Panc1 (cell line): ENCODE results near the gene CNNM2. TPM values are rescaled to one million over a fixed set of nuclear protein-coding genes. Genes with fewer than 3 reads are reported as not detected.
"Not testable (repeated sequence)": the region's sequence is repeated elsewhere in the genome, so short reads cannot be mapped to it uniquely, and the experiment has no call there.

Experiments
- ATAC-seq: fragments of 200-7000 bp; cut with Tn5 transposase; 2 replicates; pipeline ENCODE4 v1.9.1; 2020; ENCODE audit warnings: mild to moderate bottlenecking, moderate library complexity
- BruUV-seq: library from RNA; stranded (reverse); fragments of 400-500 nt; replicated peaks from 2 replicates; lab custom pipeline; 2021; lab: Mats Ljungman, UMichigan
- CTCF ChIA-PET: fragments of 300-600 bp; sonication (Branson Sonifier 250); formaldehyde crosslinking; loops from one replicate; lab custom pipeline; 2022; ENCODE audit warnings: antibody characterized with exemption; lab: Charles Lee
- POLR2A ChIA-PET: fragments of 300-600 bp; sonication (Branson Sonifier 250); formaldehyde crosslinking; loops from one replicate; lab custom pipeline; 2022; ENCODE audit warnings: antibody characterized with exemption; lab: Charles Lee
- DNase-seq: peaks from one replicate; pipeline ENCODE4 v3.0.0-alpha.2; 2010; ENCODE audit warnings: low read depth, low spot score
- H3K27ac ChIP-seq: 2 replicates; pipeline ENCODE4 v1.5.1; 2011; ENCODE audit warnings: mild to moderate bottlenecking, low read length, inconsistent platforms
- H3K27me3 ChIP-seq: fragments of 200-500 bp; sonication (Bioruptor generic); 2 replicates; pipeline ENCODE4 v1.6.0; 2014; ENCODE audit warnings: low read length, inconsistent platforms; ENCODE audit not compliant: control insufficient read depth, insufficient read depth
- H3K36me3 ChIP-seq: fragments of 200-500 bp; sonication (Bioruptor generic); 2 replicates; pipeline ENCODE4 v1.5.1; 2014; ENCODE audit warnings: inconsistent platforms, mild to moderate bottlenecking, low read length, moderate library complexity; ENCODE audit not compliant: control insufficient read depth, insufficient read depth
- H3K4me1 ChIP-seq: 2 replicates; pipeline ENCODE4 v1.5.1; 2011; ENCODE audit warnings: inconsistent platforms, mild to moderate bottlenecking, low read length, moderate library complexity; ENCODE audit not compliant: control insufficient read depth, insufficient read depth
- H3K4me3 ChIP-seq, 2 experiments: 2 replicates each; pipeline ENCODE4 v1.5.1; 2011 to 2012; ENCODE audit warnings: low read depth in 2 of 2, low read length in 2 of 2, mild to moderate bottlenecking in 2 of 2, inconsistent platforms in 1 of 2, moderate library complexity in 1 of 2
- H3K9me3 ChIP-seq: fragments of 200-500 bp; sonication (Bioruptor generic); 2 replicates; pipeline ENCODE4 v1.5.1; 2014; ENCODE audit warnings: low read depth, mild to moderate bottlenecking, inconsistent platforms, low read length, moderate library complexity; ENCODE audit not compliant: control insufficient read depth, insufficient read depth
- CTCF ChIP-seq: fragments of 450-650 bp; IDR thresholded peaks from 2 replicates; pipeline ENCODE4 v1.5.1; 2017; ENCODE audit warnings: mild to moderate bottlenecking
- POLR2AphosphoS5 ChIP-seq: IDR thresholded peaks from 2 replicates; pipeline ENCODE4 v1.6.1; 2012; ENCODE audit warnings: mild to moderate bottlenecking, low read depth, low read length, moderate library complexity
- REST ChIP-seq, 2 experiments: IDR thresholded peaks; 2 replicates each; pipeline ENCODE4 v1.6.1; 2011 to 2012; ENCODE audit warnings: low read depth in 2 of 2, control low read depth in 1 of 2, low read length in 1 of 2, mild to moderate bottlenecking in 1 of 2, moderate library complexity in 1 of 2; ENCODE audit not compliant: insufficient read depth in 1 of 2
- SIN3A ChIP-seq: IDR thresholded peaks from 2 replicates; pipeline ENCODE4 v1.6.1; 2012; ENCODE audit warnings: low read depth, mild to moderate bottlenecking, low read length, moderate library complexity, borderline replicate concordance; ENCODE audit not compliant: insufficient read depth
- TCF7L2 ChIP-seq: IDR thresholded peaks from 2 replicates; pipeline ENCODE4 v1.6.1; 2011; ENCODE audit warnings: mild to moderate bottlenecking, low read depth, low read length, inconsistent platforms
- in situ Hi-C: cut with HindIII; loops from 2 replicates; pipeline ENCODE4 v1.10.0; 2016; ENCODE audit warnings: low sequenced_read_pairs, low pct_unique_long_range_greater_than_20kb
- intact Hi-C: fragments of 100-400 bp; cut with micrococcal nuclease; formaldehyde crosslinking; loops from one replicate; pipeline ENCODE4 v1.10.0; 2022; ENCODE audit not compliant: unreplicated experiment
- total RNA-seq: library from RNA; stranded (reverse); gene quantifications from one replicate; pipeline ENCODE4 v1.2.1, GENCODE V29; 2021; ENCODE audit not compliant: unreplicated experiment

The CNNM2 gene
- total RNA-seq, 1 experiment from 2014 or later, result 27.1 TPM

- no peaks in the 10 kb centered on the region for H3K9me3 ChIP-seq
- no peaks in the 10 kb centered on the region for H3K36me3 ChIP-seq
- intact Hi-C loops, result no loop called here
- no peak for ATAC-seq
- H3K27me3 ChIP-seq, result no peaks in the 10 kb centered on the region
- in situ Hi-C loops, result no loop called here
- no peak overlapping the region for H3K27ac ChIP-seq
- ChIA-PET POLR2A (interaction anchor here (0.6 kb wide), 1 partner anchor 73 kb away, joined by 12 read pairs; no protein-coding TSS in a partner anchor), CTCF (no interaction called here)
- BruUV-seq, result no TSS peak
- DNase-seq, result no peak
- no peak overlapping the region for H3K4me3 ChIP-seq
- no peak for TF ChIP-seq SIN3A
- H3K4me1 ChIP-seq, result peaks cover 6% of the 10 kb centered on the region
Measured at GRCh38 chr10:102962267-102962666, 44.2 kb downstream of the CNNM2 start.

GRCh38 chr10:102962951-102963755, 45.1 kb downstream of the CNNM2 start:
- H3K4me1 ChIP-seq, result peaks cover 6% of the 10 kb centered on the region
- H3K27me3 ChIP-seq, result no peaks in the 10 kb centered on the region
- in situ Hi-C loops, result no loop called here
- intact Hi-C loops, result no loop called here
- BruUV-seq, result no TSS peak
- ATAC-seq, result no peak
- no peak overlapping the region for H3K27ac ChIP-seq
- DNase-seq, result no peak
- no peaks in the 10 kb centered on the region for H3K9me3 ChIP-seq
- TF ChIP-seq SIN3A (no peak), CTCF (no peak), REST (IDR thresholded peaks at IDR 0.05; ENCODE audit: insufficient read depth in 1 of 2, low read depth in 2 of 2, low read length in 1 of 2) (no peak), TCF7L2 (no peak), POLR2AphosphoS5 (no peak)
- H3K36me3 ChIP-seq, result no peaks in the 10 kb centered on the region
- H3K4me3 ChIP-seq, result no peak overlapping the region
- CTCF ChIA-PET, result no interaction called here
- POLR2A ChIA-PET, result no interaction called here

GRCh38 chr10:102963756-102964025, 45.6 kb downstream of the CNNM2 start:
- Histone ChIP-seq H3K9me3 (no peaks in the 10 kb centered on the region), H3K27me3 (no peaks in the 10 kb centered on the region), H3K4me3 (no peak overlapping the region), H3K36me3 (no peaks in the 10 kb centered on the region), H3K27ac (no peak overlapping the region), H3K4me1 (peaks cover 6% of the 10 kb centered on the region)
- BruUV-seq, result no TSS peak
- in situ Hi-C loops, result no loop called here
- ATAC-seq, result no peak
- POLR2A ChIA-PET, result no interaction called here
- TF ChIP-seq REST (IDR thresholded peaks at IDR 0.05; ENCODE audit: insufficient read depth in 1 of 2, low read depth in 2 of 2, low read length in 1 of 2), result no peak
- DNase-seq, result no peak
- intact Hi-C loops, result no loop called here
- CTCF ChIA-PET, result no interaction called here

DNA sequence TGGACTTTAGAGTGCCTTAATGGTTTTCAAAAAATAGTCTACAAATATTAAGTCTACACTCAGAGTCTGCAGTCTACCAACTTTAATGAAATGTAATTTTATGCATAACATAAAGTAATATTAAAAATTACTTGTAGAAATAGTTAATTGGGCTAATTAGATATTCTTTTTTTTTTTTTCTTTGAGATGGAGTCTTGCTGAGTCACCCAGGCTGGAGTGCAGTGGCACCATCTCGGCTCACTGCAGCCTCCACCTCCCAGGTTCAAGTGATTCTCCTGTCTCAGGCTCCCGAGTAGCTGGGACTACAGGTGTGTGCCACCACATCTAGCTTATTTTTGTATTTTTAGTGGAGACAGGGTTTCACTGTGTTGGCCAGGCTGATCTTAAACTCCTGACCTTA, 46.0 kb downstream of the CNNM2 start:
- H3K27me3 ChIP-seq, ATAC-seq, H3K4me3 ChIP-seq, H3K27ac ChIP-seq, BruUV-seq, intact Hi-C loops, in situ Hi-C loops, DNase-seq, H3K4me1 ChIP-seq, POLR2A ChIA-PET, CTCF ChIA-PET, H3K36me3 ChIP-seq, H3K9me3 ChIP-seq: not testable (repeated sequence)
